K562 (cell line): Measurements from ENCODE around the gene PDE4A. TPM values are rescaled to one million over a fixed set of nuclear protein-coding genes. Genes with fewer than 3 reads are reported as not detected.

ENCODE experiments used
- CBX3 ChIP-seq, 2 experiments: IDR thresholded peaks; 1 replicate in 1 of 2; 2 replicates in 1 of 2; pipeline ENCODE4 v1.6.1; 2012; ENCODE audit warnings: inconsistent platforms in 2 of 2, low read length in 2 of 2, borderline replicate concordance in 1 of 2, control low read depth in 1 of 2
- GATAD2A ChIP-seq: fragments of 450-650 bp; IDR thresholded peaks from 2 replicates; pipeline ENCODE4 v1.6.1; 2017
- GTF2E2 ChIP-seq: fragments of 200-800 bp; sonication (Bioruptor generic); IDR thresholded peaks from 2 replicates; pipeline ENCODE4 v1.6.1; 2016; ENCODE audit warnings: missing genetic modification characterization, missing compliant biosample characterization
- HCFC1 ChIP-seq: IDR thresholded peaks from 2 replicates; pipeline ENCODE4 v1.6.1; 2012; ENCODE audit warnings: low read depth, low read length, improper control_type of control experiment
- HMG20B ChIP-seq: fragments of 250-450 bp; sonication (Bioruptor Pico); IDR thresholded peaks from 2 replicates; pipeline ENCODE4 v1.5.0; 2021; ENCODE audit warnings: mild to moderate bottlenecking
- ILK ChIP-seq: fragments of 450-650 bp; IDR thresholded peaks from 2 replicates; pipeline ENCODE4 v1.6.1; 2016; ENCODE audit warnings: missing genetic modification characterization, low read depth, mild to moderate bottlenecking, missing compliant biosample characterization, moderate library complexity, borderline replicate concordance
- KLF10 ChIP-seq: fragments of 250-450 bp; sonication (Bioruptor Pico); IDR thresholded peaks from 2 replicates; pipeline ENCODE4 v1.6.1; 2021; ENCODE audit warnings: matching md5 sums
- NFATC3 ChIP-seq: fragments of 450-650 bp; IDR thresholded peaks from 2 replicates; pipeline ENCODE4 v1.6.1; 2017; ENCODE audit warnings: mild to moderate bottlenecking
- NR4A1 ChIP-seq, 2 experiments: fragments of 250-450 bp in 1 of 2; fragments of 450-650 bp in 1 of 2; sonication (Bioruptor Pico) in 1 of 2; IDR thresholded peaks; 2 replicates each; pipeline versions ENCODE4 v1.4.0 to v1.6.1; 2016 to 2020; ENCODE audit warnings: mild to moderate bottlenecking in 2 of 2, missing compliant biosample characterization in 1 of 2, missing genetic modification characterization in 1 of 2, moderate library complexity in 1 of 2
- PHB2 ChIP-seq: fragments of 450-650 bp; IDR thresholded peaks from 2 replicates; pipeline ENCODE4 v1.6.1; 2017; ENCODE audit warnings: low read depth
- PTRF ChIP-seq: fragments of 450-650 bp; IDR thresholded peaks from 2 replicates; pipeline ENCODE4 v1.6.1; 2016; ENCODE audit warnings: mild to moderate bottlenecking, missing genetic modification characterization, missing compliant biosample characterization
- RERE ChIP-seq: sonication (generic); formaldehyde crosslinking; IDR thresholded peaks from 2 replicates; pipeline ENCODE4 v1.8.0; 2023; ENCODE audit warnings: missing genetic modification reagents, mild to moderate bottlenecking, borderline replicate concordance
- THAP12 ChIP-seq: fragments of 250-450 bp; sonication (Bioruptor Pico); IDR thresholded peaks from 2 replicates; pipeline ENCODE4 v1.9.0; 2021; ENCODE audit warnings: mild to moderate bottlenecking, inconsistent platforms
- polyA plus RNA-seq, 8 experiments: library from polyadenylated mRNA; depleted of rRNA in 4 of 8; stranded (reverse) in 5 of 8; unstranded in 3 of 8; fragments of >200 nt; fragmentation: Nextera tagmentation in 2 of 8; fragmentation: Illumina TruSeq in 1 of 8; extraction: Ambion mirVana in 2 of 8; extraction: Trizol in 1 of 8; gene quantifications; 2 replicates each; pipeline versions ENCODE4 v1.2.1 to v1.2.3, GENCODE V29; 2011 to 2014; ENCODE audit warnings: inconsistent platforms in 1 of 8, missing spikeins in 1 of 8
- total RNA-seq, 7 experiments: library from RNA; depleted of rRNA in 6 of 7; stranded (reverse); fragments of >200 nt in 6 of 7; fragmentation: Illumina TruSeq in 2 of 7; extraction: Trizol in 2 of 7; gene quantifications; 2 replicates each; pipeline versions ENCODE4 v1.2.1 to v1.2.3, GENCODE V29; 2011 to 2021; ENCODE audit warnings: low replicate concordance in 1 of 7
- TF ChIP-seq, protein P1 (sequence below): fragments of 250-450 bp; sonication (Bioruptor Pico); IDR thresholded peaks from 2 replicates; pipeline ENCODE4 v1.4.0; 2020; ENCODE audit warnings: mild to moderate bottlenecking, moderate library complexity, borderline replicate concordance
- TF ChIP-seq, protein P2 (sequence below): sonication (generic); formaldehyde crosslinking; IDR thresholded peaks from 2 replicates; pipeline ENCODE4 v1.8.0; 2022; ENCODE audit warnings: missing genetic modification reagents, mild to moderate bottlenecking, moderate library complexity, borderline replicate concordance

Gene PDE4A
- total and polyA plus RNA-seq, 9 of the 15 experiments (the other 6 are each of a cell fraction or from before 2014, with no cell fraction given), result 0.66 to 26.9 (median 4.6) TPM

- no peak for TF ChIP-seq NR4A1 (CRISPR knock-in tag; IDR thresholded peaks at IDR 0.05)
- no peak for TF ChIP-seq NR4A1 (tag; IDR thresholded peaks at IDR 0.05)
- no peak for TF ChIP-seq KLF10 (CRISPR knock-in tag)
- TF ChIP-seq THAP12 (CRISPR knock-in tag), result peak; percentile 52; the same call in 1 of the 2 replicates
- peak in 1 of 2 experiments; percentile 72; a peak in 2 of 3 replicates for TF ChIP-seq CBX3 (IDR thresholded peaks at IDR 0.05; ENCODE audit: borderline replicate concordance in 1 of 2, low read length in 2 of 2)
- TF ChIP-seq HCFC1, result no peak
- no peak for TF ChIP-seq GTF2E2
- no peak for TF ChIP-seq NFATC3
- 0 out of 2 replicates have a peak, but pooled peaks have one; percentile 38 for TF ChIP-seq PHB2
- TF ChIP-seq RERE (CRISPR knock-in tag), result no peak
- TF ChIP-seq ILK, result no peak
- no peak for TF ChIP-seq HMG20B (CRISPR knock-in tag)
- TF ChIP-seq, protein P1, sequence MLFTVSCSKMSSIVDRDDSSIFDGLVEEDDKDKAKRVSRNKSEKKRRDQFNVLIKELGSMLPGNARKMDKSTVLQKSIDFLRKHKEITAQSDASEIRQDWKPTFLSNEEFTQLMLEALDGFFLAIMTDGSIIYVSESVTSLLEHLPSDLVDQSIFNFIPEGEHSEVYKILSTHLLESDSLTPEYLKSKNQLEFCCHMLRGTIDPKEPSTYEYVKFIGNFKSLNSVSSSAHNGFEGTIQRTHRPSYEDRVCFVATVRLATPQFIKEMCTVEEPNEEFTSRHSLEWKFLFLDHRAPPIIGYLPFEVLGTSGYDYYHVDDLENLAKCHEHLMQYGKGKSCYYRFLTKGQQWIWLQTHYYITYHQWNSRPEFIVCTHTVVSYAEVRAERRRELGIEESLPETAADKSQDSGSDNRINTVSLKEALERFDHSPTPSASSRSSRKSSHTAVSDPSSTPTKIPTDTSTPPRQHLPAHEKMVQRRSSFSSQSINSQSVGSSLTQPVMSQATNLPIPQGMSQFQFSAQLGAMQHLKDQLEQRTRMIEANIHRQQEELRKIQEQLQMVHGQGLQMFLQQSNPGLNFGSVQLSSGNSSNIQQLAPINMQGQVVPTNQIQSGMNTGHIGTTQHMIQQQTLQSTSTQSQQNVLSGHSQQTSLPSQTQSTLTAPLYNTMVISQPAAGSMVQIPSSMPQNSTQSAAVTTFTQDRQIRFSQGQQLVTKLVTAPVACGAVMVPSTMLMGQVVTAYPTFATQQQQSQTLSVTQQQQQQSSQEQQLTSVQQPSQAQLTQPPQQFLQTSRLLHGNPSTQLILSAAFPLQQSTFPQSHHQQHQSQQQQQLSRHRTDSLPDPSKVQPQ (CRISPR knock-in tag), result no peak
- TF ChIP-seq, protein P2, sequence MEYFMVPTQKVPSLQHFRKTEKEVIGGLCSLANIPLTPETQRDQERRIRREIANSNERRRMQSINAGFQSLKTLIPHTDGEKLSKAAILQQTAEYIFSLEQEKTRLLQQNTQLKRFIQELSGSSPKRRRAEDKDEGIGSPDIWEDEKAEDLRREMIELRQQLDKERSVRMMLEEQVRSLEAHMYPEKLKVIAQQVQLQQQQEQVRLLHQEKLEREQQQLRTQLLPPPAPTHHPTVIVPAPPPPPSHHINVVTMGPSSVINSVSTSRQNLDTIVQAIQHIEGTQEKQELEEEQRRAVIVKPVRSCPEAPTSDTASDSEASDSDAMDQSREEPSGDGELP (CRISPR knock-in tag), result peak; percentile 73
- peak; percentile 90; the same call in 1 of the 2 replicates for TF ChIP-seq GATAD2A
- TF ChIP-seq PTRF, result no peak
These were observed 493 bp upstream of the PDE4A start (continued) for GRCh38 chr19:10419646-10420443.
